CD8-positive, alpha-beta memory T cell (primary cell): ENCODE results near the gene CNIH4. TPM values are rescaled to one million over a fixed set of nuclear protein-coding genes. Genes with fewer than 3 reads are reported as not detected.

Source experiments
- CTCF ChIA-PET: fragments of 350-600 bp; sonication (Branson Sonifier 250); formaldehyde crosslinking; loops from one replicate; lab custom pipeline; 2021; ENCODE audit warnings: antibody characterized with exemption; lab: Charles Lee
- POLR2A ChIA-PET: fragments of 350-600 bp; sonication (Branson Sonifier 250); formaldehyde crosslinking; loops from one replicate; lab custom pipeline; 2021; ENCODE audit warnings: antibody characterized with exemption; lab: Charles Lee
- DNase-seq, 5 donors: peaks; one replicate each; pipeline versions ENCODE4 v3.0.0 to v3.0.0-alpha.2; 2020 to 2022; ENCODE audit warnings: mixed read lengths in 1 of 5
- H3K27ac ChIP-seq: one replicate; pipeline ENCODE4 v1.7.0; 2013; ENCODE audit warnings: low read depth, mild to moderate bottlenecking, low read length, moderate library complexity
- H3K27me3 ChIP-seq: 2 replicates; pipeline ENCODE4 v1.7.0; 2013; ENCODE audit warnings: low read length, mild to moderate bottlenecking; ENCODE audit not compliant: insufficient read depth, poor library complexity, severe bottlenecking
- H3K36me3 ChIP-seq: 2 replicates; pipeline ENCODE4 v1.7.0; 2013; ENCODE audit warnings: mild to moderate bottlenecking, low read length, moderate library complexity; ENCODE audit not compliant: insufficient read depth
- H3K4me1 ChIP-seq: 2 replicates; pipeline ENCODE4 v1.7.0; 2013; ENCODE audit warnings: mild to moderate bottlenecking, low read length, moderate library complexity; ENCODE audit not compliant: insufficient read depth
- H3K4me3 ChIP-seq: 2 replicates; pipeline ENCODE4 v1.7.0; 2013; ENCODE audit warnings: mild to moderate bottlenecking, low read length
- H3K9me3 ChIP-seq: 2 replicates; pipeline ENCODE4 v1.7.0; 2013; ENCODE audit warnings: mild to moderate bottlenecking, low read length
- H3K27ac Mint-ChIP-seq, 8 donors: one replicate each; pipeline ENCODE4 v1.8.0; 2020 to 2021; ENCODE audit warnings: mixed read lengths in 8 of 8, mild to moderate bottlenecking in 6 of 8, inconsistent platforms in 3 of 8, moderate library complexity in 3 of 8
- H3K27me3 Mint-ChIP-seq, 2 donors: one replicate each; pipeline ENCODE4 v1.8.0; 2020 to 2021; ENCODE audit warnings: mixed read lengths in 2 of 2, mild to moderate bottlenecking in 1 of 2, moderate library complexity in 1 of 2
- H3K36me3 Mint-ChIP-seq, 3 donors: one replicate each; pipeline ENCODE4 v1.8.0; 2020 to 2021; ENCODE audit warnings: mixed read lengths in 3 of 3, inconsistent platforms in 1 of 3, mild to moderate bottlenecking in 1 of 3
- H3K4me1 Mint-ChIP-seq, 3 donors: one replicate each; pipeline ENCODE4 v1.8.0; 2020 to 2021; ENCODE audit warnings: mixed read lengths in 3 of 3, inconsistent platforms in 1 of 3, mild to moderate bottlenecking in 1 of 3
- H3K4me3 Mint-ChIP-seq, 7 donors: one replicate each; pipeline ENCODE4 v1.8.0; 2020 to 2021; ENCODE audit warnings: mixed read lengths in 7 of 7, mild to moderate bottlenecking in 6 of 7, moderate library complexity in 4 of 7, inconsistent platforms in 2 of 7
- H3K9me3 Mint-ChIP-seq, 5 donors: one replicate each; pipeline ENCODE4 v1.8.0; 2020 to 2022; ENCODE audit warnings: mixed read lengths in 5 of 5, mild to moderate bottlenecking in 3 of 5, moderate library complexity in 2 of 5, inconsistent platforms in 1 of 5
- polyA plus RNA-seq: library from polyadenylated mRNA; unstranded; fragments of 300-500 nt; fragmentation: Illumina TruSeq; gene quantifications from one replicate; pipeline ENCODE4 v1.2.3, GENCODE V29; 2021
- total RNA-seq, 2 experiments: library from RNA; stranded (reverse); gene quantifications; one replicate each; pipeline ENCODE4 v1.2.3, GENCODE V29; 2021

The CNIH4 gene
- total and polyA plus RNA-seq, 3 experiments from 2014 or later: 45.7 to 53.9 (median 49.3) TPM

- Mint-ChIP-seq H3K27me3 (no peaks in the 10 kb centered on the region), H3K27ac (peak overlapping the region in 4 of 8 donors; percentile 9 to 51 (median 37)), H3K4me1 (peaks cover 28 to 54% (median 34%) of the 10 kb centered on the region in 3 donors), H3K36me3 (peaks cover 7 to 89% (median 19%) of the 10 kb centered on the region in 3 donors), H3K4me3 (no peak overlapping the region), H3K9me3 (no peaks in the 10 kb centered on the region)
- peaks cover 6% of the 10 kb centered on the region for H3K36me3 ChIP-seq
- H3K27ac ChIP-seq: no peak overlapping the region
- no peak overlapping the region for H3K4me3 ChIP-seq
- ChIA-PET CTCF (no interaction called here), POLR2A (interaction anchor here (0.7 kb wide), 1 partner anchor 216 kb away, joined by 6 read pairs; no protein-coding TSS in a partner anchor)
- no peaks in the 10 kb centered on the region for H3K27me3 ChIP-seq
- H3K9me3 ChIP-seq: no peaks in the 10 kb centered on the region
- DNase-seq: no peak
- peaks cover 24% of the 10 kb centered on the region for H3K4me1 ChIP-seq
These were observed 33.8 kb downstream of the CNIH4 start for GRCh38 chr1:224390517-224390916.

DNA sequence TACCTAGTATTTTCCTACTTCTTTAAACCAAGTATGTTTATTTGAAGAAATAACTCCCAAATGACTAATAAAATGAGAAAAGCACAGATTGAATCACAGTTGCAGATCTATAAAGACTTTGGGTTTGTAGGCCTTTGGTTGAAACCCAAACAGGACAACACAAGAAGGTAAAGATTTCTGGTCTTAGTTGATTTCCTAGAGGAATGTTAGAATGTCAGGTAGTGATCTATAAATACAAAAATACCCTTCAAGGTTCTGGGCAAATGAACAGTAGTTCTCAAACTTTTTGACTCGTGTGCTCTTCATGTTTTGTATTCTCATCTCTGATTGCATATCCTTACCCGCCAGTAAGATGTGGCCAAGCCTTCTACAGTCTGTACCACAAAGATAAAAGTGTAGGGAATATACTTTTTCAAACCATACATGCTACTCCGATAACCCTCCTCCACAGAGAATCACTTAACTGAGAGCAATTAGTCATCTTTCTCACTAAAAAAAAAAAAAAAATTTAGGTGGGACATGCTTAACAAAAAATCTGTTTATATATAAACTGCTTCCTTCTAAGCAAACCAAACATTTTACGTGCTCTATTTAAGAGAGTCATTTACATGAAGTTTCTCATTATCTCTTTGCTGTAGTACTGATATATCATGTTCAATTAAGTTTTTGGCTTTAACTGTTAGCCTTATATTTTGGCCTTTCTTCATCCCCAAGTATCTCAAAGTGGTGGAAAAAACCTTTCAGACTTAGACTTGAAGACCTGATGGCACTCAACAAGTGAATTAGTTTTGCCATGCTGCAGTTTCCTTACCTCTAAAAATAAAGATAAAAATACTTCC, 36.0 kb downstream of the CNIH4 start:
- no peaks in the 10 kb centered on the region for H3K9me3 ChIP-seq
- H3K4me1 ChIP-seq: peaks cover 7% of the 10 kb centered on the region
- Mint-ChIP-seq H3K36me3 (peaks cover 7 to 94% (median 36%) of the 10 kb centered on the region in 3 donors), H3K9me3 (no peaks in the 10 kb centered on the region), H3K4me3 (no peak overlapping the region), H3K27ac (peak overlapping the region in 6 of 8 donors; percentile 7 to 82 (median 46)), H3K27me3 (no peaks in the 10 kb centered on the region), H3K4me1 (peaks cover 25 to 54% (median 27%) of the 10 kb centered on the region in 3 donors)
- H3K4me3 ChIP-seq: no peak overlapping the region
- H3K27me3 ChIP-seq: no peaks in the 10 kb centered on the region
- peaks cover 6% of the 10 kb centered on the region for H3K36me3 ChIP-seq
- POLR2A ChIA-PET: no interaction called here
- no peak overlapping the region for H3K27ac ChIP-seq
- CTCF ChIA-PET: no interaction called here
- no peak for DNase-seq

DNA sequence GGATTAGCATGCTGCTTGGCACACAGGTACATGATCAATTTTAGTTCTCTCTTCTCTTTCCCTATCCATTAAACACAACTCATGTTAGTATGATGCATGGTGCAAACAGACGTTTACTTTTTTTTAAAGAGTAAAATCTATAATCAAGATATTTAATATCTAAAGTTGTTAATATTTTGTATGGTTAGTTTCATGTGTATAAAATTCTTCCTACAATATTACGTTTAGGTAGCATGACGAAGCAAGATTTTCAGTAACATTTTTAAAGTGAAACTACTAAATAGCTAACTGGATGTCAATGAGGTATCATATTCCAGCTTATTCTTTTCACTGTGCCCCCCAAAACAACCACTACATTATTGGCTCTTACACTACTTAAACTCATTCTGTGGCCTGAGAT, 36.6 kb downstream of the CNIH4 start:
- CTCF ChIA-PET: no interaction called here
- POLR2A ChIA-PET: no interaction called here

DNA sequence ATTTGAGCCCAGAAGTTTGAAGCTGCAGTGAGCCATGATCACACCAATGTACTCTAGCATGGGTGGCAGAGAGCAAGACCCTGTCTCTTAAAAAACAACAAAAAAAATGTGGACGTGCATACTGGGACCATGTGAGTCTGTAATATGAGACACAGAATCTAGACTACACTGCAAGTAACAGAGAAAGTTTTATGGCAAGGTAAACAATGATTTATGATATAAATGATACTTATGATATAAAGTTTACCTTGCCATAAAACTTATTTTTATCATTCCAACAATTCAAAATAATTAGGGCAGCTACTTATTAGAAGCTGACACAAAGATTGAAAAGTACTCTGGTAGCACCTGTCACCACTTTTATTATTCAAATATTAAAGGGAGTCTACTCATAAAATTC, 43.2 kb downstream of the CNIH4 start:
- H3K27ac Mint-ChIP-seq: peak overlapping the region in 1 of 8 donors; percentile 79
- no peak overlapping the region for H3K4me3 Mint-ChIP-seq
- POLR2A ChIA-PET: no interaction called here

More for the DNA sequence above, 36.6 kb downstream of the CNIH4 start:
- Histone ChIP-seq H3K36me3 (peaks cover 6% of the 10 kb centered on the region), H3K9me3 (no peaks in the 10 kb centered on the region), H3K4me1 (peaks cover under 1% of the 10 kb centered on the region), H3K27me3 (no peaks in the 10 kb centered on the region), H3K4me3 (no peak overlapping the region), H3K27ac (no peak overlapping the region)
- Mint-ChIP-seq H3K9me3 (no peaks in the 10 kb centered on the region), H3K4me1 (peaks cover 19 to 50% (median 25%) of the 10 kb centered on the region in 3 donors), H3K4me3 (no peak overlapping the region), H3K27me3 (no peaks in the 10 kb centered on the region), H3K27ac (peak overlapping the region in 4 of 8 donors; percentile 2 to 84 (median 44)), H3K36me3 (peaks cover 7 to 94% (median 35%) of the 10 kb centered on the region in 3 donors)
- no peak for DNase-seq

DNA sequence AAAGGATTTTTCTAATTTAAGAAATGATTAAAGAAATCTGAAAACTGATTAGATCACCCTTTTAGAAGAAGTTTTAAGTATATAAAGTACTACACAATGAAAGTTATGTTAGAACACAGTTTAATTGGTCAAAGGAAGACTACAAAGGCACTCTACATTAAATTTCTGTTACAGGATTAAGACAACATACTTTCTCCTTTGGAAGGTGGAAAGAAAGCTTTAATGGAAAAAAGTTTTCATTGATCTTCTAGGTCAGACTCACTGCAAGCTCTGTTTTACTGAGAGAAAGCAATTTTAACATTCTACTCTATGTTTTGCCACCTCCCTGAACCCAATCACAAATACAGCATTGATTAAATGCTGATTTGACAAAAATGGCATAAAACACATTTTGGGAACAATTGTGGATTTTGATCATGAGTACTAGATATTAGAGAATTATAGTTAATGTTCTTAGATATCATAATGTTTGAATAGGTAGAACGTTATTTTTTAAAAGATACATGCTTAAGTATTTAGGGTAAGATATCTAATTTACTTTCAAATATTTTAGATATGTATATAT, 45.9 kb downstream of the CNIH4 start:
- CTCF ChIA-PET: no interaction called here
- H3K36me3 Mint-ChIP-seq: peaks cover 0 to 83% (median 27%) of the 10 kb centered on the region in 3 donors

More for the DNA sequence above, 43.2 kb downstream of the CNIH4 start:
- H3K36me3 Mint-ChIP-seq: peaks cover 0 to 89% (median 30%) of the 10 kb centered on the region in 3 donors
- H3K4me3 ChIP-seq: no peak overlapping the region
- H3K4me1 ChIP-seq: peaks cover 6% of the 10 kb centered on the region
- CTCF ChIA-PET: no interaction called here
- H3K36me3 ChIP-seq: peaks cover 19% of the 10 kb centered on the region
- no peaks in the 10 kb centered on the region for H3K9me3 ChIP-seq
- H3K27ac ChIP-seq: no peak overlapping the region
- H3K27me3 Mint-ChIP-seq: no peaks in the 10 kb centered on the region
- H3K4me1 Mint-ChIP-seq: peaks cover 27 to 60% (median 56%) of the 10 kb centered on the region in 3 donors
- no peaks in the 10 kb centered on the region for H3K9me3 Mint-ChIP-seq
- no peaks in the 10 kb centered on the region for H3K27me3 ChIP-seq
- DNase-seq: no peak

GRCh38 chr1:224404916-224405603, 48.4 kb downstream of the CNIH4 start:
- Histone ChIP-seq H3K27me3 (no peaks in the 10 kb centered on the region), H3K4me1 (peaks cover 6% of the 10 kb centered on the region), H3K4me3 (no peak overlapping the region), H3K36me3 (peaks cover 30% of the 10 kb centered on the region), H3K27ac (no peak overlapping the region), H3K9me3 (no peaks in the 10 kb centered on the region)
- Mint-ChIP-seq H3K4me1 (peaks cover 28 to 58% (median 57%) of the 10 kb centered on the region in 3 donors), H3K27me3 (no peaks in the 10 kb centered on the region), H3K36me3 (peaks cover 0 to 79% (median 14%) of the 10 kb centered on the region in 3 donors), H3K4me3 (peak overlapping the region in 1 of 7 donors; percentile 38), H3K9me3 (no peaks in the 10 kb centered on the region), H3K27ac (peak overlapping the region in 7 of 8 donors; percentile 17 to 83 (median 61))
- DNase-seq: no peak
- ChIA-PET CTCF (interaction anchor here (0.8 to 1.2 kb wide), 3 partner anchors 17 to 59 kb away, joined by 3 to 4 read pairs (median 3); no protein-coding TSS in a partner anchor), POLR2A (interaction anchor here (0.6 kb wide), 1 partner anchor 30 kb away, joined by 3 read pairs; no protein-coding TSS in a partner anchor)

More for the DNA sequence above, 45.9 kb downstream of the CNIH4 start:
- H3K27me3 ChIP-seq: no peaks in the 10 kb centered on the region
- Mint-ChIP-seq H3K27me3 (no peaks in the 10 kb centered on the region), H3K4me1 (peaks cover 29 to 63% (median 61%) of the 10 kb centered on the region in 3 donors), H3K4me3 (no peak overlapping the region), H3K27ac (peak overlapping the region in 4 of 8 donors; percentile 20 to 58 (median 45)), H3K9me3 (no peaks in the 10 kb centered on the region)
- peaks cover 31% of the 10 kb centered on the region for H3K36me3 ChIP-seq
- no peak overlapping the region for H3K4me3 ChIP-seq
- no peaks in the 10 kb centered on the region for H3K9me3 ChIP-seq
- no peak for DNase-seq
- POLR2A ChIA-PET: interaction anchor here (0.7 kb wide), 1 partner anchor 78 kb away, joined by 3 read pairs; no protein-coding TSS in a partner anchor
- peaks cover 6% of the 10 kb centered on the region for H3K4me1 ChIP-seq
- no peak overlapping the region for H3K27ac ChIP-seq

DNA sequence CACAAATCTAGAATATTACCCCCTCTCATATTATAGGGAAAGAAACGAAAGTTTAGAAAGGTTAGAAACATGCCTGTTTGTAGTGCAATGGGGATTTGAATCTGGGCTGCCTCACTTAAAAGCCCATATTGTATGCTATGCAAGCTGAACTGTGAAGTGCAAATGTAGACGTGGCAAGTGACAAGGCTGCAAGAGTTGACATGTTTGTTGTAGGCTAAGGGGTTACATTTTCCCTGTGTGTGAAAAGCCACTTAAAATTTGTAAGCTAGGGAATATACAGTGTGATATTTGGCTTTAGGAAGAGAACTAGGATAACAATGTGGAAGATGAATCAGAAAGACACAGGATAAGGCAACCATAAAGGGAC, 48.9 kb downstream of the CNIH4 start:
- CTCF ChIA-PET: no interaction called here
- H3K27ac ChIP-seq: no peak overlapping the region

More for the DNA sequence above, 48.9 kb downstream of the CNIH4 start:
- Mint-ChIP-seq H3K9me3 (no peaks in the 10 kb centered on the region), H3K27me3 (no peaks in the 10 kb centered on the region), H3K4me1 (peaks cover 28 to 58% (median 57%) of the 10 kb centered on the region in 3 donors), H3K27ac (peak overlapping the region in 6 of 8 donors; percentile 44 to 73 (median 60)), H3K36me3 (peaks cover 0 to 81% (median 14%) of the 10 kb centered on the region in 3 donors), H3K4me3 (no peak overlapping the region)
- DNase-seq: no peak
- H3K9me3 ChIP-seq: no peaks in the 10 kb centered on the region
- H3K4me1 ChIP-seq: peaks cover 6% of the 10 kb centered on the region
- H3K4me3 ChIP-seq: no peak overlapping the region
- POLR2A ChIA-PET: no interaction called here
- H3K27me3 ChIP-seq: no peaks in the 10 kb centered on the region
- H3K36me3 ChIP-seq: peaks cover 30% of the 10 kb centered on the region
